Bone marrow (tissue), 2 donors: ENCODE data around the gene UPK1A.

Experiments
- DNase-seq, 2 donors: peaks; one replicate each; lab custom pipeline; 2025; lab: John Stamatoyannopoulos, UW

Gene UPK1A

DNA sequence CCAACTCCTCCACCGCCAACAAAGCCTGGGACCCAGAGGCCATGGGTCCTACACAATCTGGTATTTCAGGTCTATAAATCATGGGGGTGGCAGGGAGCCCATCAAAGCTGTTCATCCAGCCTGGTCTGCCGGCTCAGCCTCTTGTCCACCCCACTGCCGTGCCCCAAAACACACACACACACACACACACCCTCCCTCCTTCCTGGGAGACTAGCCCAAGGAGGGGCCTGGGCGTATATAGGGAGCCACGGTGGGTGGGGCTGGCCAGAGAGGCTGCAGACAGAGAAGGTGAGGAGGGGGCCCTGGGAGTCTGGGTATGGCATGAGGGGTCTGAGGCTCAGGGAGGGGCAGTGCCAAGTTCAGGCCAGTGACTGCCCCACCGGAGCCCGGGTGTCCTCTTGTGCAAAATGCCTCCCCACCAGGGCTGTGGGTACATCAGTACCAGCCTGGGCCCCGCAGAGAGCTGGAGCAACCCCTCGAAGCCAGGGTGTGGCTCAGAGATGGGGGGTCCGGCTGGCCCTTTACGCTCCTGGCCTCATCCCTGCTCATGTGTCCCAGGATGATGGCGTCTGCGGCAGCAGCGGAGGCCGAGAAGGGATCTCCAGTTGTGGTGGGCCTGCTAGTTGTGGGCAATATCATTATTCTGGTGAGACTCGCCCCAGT is at the start of gene UPK1A:
UPK1A (plus strand) TSS at position 267 of the 663 bp plus-strand sequence; CDS start at position 563, 296 bp downstream.
- no peak for DNase-seq

DNA sequence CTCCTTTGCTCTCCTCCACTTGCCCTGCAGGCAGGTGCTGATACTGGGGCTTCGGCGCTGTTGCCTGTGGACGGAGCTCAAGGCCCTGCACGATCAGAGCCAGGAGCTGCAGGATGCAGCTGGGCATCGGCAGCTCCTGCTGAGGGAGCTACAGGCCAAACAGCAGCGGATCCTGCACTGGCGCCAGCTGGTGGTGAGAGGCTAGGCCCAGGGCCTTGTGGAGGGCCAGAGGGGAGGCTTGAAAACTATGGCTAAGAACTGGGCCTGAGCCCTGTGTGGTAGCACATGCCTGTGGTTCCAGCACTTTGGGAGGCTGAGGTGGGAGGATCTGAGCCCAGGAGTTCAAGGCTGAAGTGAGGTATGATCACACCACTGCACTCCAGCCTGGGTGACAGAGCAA is 47.5 kb upstream of the UPK1A start:
- DNase-seq, result no peak

DNA sequence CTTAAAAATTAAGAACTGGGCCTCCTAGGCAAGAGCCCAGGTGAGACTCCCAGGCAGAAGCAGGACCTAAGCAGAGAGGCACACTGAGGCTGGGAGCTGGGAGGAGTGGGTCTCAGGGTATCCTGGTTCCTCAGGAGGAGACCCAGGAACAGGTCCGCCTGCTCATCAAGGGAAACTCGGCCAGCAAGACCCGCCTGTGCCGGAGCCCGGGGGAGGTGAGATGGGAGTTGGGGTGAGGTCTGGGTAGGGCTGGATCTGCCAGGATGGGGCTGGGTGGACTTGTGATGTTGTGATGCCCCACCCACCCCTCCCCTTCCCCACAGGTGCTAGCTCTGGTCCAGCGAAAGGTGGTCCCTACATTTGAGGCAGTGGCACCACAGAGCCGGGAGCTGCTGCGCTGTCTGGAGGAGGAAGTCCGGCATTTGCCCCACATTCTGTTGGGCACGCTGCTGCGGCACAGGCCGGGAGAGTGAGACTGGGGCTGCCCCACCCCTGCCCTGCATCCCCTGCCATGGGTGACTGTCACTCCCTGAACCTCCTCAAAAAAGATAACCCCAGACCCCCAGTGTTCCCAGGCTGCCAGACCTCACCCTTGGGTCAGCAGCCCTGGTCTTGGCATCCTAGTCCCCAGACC is 46.9 kb upstream of the UPK1A start:
- no peak for DNase-seq

DNA sequence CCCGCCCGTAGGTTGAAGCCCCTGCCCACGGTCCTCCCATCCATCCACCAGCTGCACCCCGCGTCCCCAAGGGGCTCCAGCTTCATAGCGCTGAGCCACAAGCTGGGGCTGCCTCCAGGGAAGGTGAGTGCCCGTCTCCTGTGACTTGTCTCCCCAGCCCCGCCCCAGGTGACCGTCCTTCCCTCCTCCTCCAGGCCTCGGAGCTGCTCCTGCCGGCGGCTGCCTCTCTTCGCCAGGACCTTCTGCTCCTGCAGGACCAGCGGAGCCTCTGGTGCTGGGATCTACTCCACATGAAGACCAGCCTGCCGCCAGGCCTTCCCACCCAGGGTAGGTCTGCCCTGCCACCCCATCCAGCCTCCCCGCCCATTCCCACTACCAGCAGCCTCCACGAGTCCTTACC is 46.3 kb upstream of the UPK1A start:
- DNase-seq, result no peak

DNA sequence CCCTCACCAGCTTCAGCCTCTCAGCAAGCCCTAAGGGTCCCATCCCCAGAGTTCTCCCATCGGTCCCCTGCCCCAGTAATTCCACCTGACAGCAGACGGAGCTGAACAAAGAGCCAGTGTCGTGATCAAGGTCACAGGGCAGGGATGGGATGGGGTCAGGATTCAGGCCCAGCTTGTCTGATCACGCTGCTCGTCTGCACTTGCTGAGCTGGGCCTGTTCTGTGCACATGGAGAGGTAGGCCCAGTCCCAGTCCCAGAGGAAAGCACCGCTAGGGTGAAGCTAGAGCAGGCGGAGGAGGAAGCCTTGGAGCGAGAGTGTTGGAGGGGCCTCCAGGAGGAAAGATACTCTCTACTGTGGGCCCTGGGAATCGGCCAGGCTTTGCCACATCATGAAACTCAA is 44.6 kb upstream of the UPK1A start:
- DNase-seq, result no peak

DNA sequence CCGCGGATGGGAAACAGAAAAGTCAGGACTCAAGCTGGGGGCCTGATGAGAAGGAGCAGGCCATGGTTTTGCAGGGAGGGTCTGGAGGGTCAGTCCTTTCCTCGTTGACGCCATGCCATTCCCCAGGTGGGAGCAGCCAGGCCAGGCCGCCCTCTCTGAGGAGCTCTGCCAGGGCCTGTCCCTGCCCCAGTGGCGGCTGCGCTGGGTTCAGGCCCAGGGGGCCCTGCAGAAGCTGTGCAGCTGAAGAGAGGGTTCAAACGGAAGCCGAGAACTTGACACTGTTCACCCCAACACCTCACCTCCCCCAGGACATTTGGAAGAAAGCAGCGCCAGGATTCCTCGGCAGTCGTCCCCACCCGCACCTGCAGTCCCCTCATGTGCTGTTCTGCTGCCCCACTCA is 43.6 kb upstream of the UPK1A start:
- no peak for DNase-seq

DNA sequence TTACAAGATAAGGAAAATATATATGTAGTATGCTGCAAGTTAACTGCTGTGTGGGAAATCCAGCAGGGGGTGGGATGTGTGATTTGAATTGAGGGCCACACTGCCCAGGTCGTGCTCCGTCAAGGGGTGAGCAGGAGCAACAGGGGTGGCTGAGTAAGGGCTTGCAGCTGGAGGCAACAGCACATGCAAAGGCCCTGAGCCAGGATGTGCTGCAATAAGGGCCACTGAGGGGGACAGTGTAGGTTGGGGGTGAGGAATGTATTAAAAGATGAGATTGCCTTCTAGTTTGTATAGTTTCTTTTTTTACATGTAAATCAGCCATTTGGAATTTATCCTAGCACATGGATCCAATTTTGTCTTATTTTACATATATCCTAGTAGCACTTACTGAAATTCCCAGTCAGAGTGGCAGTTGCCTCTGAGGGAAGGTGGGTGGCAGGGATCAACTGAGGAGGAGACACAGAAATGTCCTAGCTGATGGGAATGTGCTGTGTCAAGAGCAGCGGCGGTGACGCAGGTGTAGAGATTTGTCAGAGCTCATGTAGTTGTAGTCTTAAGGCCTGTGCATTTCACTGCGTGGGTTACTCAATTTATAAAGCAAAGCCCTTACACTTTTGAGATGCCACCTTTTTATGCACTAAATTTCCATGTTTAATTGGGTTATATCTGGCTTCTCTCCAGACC is 42.8 kb upstream of the UPK1A start:
- no peak for DNase-seq

DNA sequence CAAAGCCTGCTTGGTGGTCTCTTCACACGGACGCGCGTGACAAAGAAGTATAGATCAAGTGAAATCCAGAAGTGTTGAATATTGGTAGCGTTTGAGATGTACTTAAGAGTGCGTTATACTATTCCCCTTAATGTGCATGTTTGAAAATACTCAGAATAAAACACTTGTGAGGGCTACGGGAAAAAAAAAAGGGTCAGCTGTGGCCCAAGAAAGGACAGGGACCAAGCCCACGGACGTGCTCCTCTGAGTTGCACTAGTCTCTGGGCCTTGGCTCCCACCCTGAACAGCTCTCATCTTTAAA is 38.1 kb upstream of the UPK1A start:
- DNase-seq, result no peak

DNA sequence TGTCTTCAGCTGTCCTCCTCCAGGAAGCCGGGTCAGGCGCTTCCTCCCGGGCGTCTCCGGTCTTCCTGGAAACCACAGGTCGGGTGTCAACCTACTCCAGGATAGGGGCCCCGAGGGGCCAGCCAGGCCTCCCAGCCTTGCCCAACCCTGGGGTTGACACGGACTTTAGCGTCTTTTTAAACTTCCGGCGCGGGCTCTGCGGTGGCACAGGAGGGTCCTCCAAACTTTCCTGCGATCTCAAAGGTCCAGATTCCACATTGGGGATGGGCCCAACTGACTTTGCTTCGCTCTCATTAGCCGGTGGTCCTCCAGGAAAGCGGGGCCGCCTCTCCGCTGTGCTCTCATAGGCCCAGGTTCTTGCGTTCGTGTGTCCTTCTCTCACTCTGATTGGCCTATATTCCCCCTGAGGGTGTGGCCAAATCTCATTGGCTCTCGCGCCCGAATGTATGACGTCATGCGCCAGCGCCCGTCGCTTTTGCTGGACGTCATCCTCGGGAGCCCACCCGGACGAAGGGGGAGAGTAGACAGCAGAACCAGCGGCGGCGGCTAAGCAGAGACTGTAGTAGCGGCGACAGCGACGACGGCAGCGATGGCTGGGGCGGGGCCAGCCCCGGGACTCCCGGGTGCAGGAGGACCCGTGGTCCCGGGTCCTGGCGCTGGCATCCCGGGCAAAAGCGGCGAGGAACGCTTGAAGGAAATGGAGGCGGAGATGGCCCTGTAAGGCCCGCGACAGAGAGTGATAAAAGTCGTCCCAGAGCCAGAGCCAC is 37.6 kb upstream of the UPK1A start, which contains the start of gene RBM42:
RBM42 (plus strand) TSS at position 472 of the 767 bp plus-strand sequence; CDS start at position 590, 118 bp downstream.
- peak; percentile 95 to 99 for DNase-seq

DNA sequence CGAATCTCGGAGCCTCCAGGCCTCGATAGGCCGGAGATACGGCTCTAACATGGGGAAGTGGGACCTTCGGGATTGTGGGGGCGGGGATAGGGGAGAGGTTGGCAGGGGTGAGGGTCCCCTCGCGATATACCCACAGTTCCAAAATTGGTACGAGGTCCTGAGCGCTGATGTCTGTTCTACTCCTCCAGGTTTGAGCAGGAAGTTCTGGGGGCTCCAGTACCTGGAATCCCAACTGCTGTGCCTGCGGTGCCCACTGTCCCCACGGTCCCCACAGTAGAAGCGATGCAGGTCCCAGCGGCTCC is 37.0 kb upstream of the UPK1A start:
- no peak for DNase-seq

DNA sequence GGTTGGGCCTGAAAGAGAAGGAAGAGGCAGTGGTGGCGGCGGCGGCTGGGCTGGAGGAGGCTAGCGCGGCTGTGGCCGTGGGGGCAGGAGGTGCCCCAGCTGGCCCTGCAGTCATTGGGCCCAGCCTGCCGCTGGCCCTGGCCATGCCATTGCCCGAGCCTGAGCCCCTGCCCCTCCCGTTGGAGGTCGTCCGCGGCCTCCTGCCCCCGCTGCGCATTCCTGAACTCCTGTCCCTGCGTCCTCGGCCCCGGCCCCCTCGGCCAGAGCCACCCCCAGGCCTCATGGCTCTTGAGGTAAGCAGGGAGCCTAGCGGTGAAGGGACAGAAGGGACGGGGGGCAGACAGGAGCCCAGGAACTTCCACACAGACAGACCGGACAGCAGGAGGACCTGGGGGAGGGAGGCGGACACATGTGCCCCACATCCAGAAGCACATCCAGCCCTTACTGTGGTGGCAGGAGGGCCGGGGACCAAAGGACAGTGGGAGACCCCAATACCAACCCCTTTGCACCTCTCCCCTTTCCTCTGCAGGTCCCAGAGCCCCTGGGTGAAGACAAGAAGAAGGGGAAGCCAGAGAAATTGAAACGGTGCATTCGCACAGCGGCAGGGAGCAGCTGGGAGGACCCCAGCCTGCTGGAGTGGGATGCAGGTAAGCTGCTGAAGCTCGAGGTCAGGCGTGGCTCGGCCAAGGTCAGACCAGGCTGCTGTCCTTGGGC is 32.4 kb upstream of the UPK1A start:
- DNase-seq, result no peak

DNA sequence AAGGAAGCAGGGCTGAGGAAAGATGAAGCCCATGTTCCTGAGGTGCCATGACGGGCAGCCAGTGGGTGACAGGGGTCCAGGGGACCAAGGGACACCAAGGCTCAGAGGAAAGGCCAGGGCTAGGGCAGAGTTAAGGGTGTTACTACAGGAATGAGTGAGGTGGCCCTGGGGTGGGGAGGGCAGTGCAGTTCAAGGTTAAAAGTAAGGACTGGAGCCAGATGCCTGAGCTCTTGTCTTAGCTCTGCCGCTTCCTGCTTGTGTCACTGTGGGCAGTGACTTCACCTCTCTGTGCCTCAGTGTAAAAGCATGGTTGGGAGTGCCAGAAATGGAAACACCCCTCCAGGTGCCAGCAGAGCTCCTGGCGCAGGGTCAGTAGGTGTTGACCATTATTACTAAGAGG is 29.7 kb upstream of the UPK1A start:
- no peak for DNase-seq

DNA sequence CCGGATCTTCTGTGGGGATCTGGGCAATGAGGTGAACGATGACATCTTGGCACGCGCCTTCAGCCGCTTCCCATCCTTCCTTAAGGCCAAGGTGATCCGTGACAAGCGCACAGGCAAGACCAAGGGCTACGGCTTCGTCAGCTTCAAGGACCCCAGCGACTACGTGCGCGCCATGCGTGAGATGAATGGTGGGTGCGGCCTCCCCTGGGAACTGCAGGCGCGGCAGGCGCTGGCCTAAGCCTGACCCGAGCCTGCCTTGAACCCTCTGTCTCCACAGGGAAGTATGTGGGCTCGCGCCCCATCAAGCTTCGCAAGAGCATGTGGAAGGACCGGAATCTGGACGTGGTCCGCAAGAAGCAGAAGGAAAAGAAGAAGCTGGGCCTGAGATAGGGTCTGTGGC is 29.2 kb upstream of the UPK1A start:
- DNase-seq, result no peak

DNA sequence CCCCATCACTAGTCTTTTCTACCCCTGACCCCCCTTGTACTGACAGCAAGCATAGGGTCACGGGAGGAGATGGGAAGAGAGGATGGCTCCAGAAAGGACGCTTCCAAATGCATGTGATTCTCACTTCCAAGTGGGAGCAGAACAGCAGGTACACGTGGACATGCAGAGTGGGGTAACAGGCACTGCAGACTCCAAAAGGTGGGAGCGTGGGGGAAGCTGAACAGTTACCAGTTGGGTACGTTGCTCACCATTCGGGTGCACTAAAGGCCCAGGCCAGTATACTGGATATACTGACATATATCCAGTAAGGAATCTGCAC is 27.0 kb upstream of the UPK1A start:
- no peak for DNase-seq

DNA sequence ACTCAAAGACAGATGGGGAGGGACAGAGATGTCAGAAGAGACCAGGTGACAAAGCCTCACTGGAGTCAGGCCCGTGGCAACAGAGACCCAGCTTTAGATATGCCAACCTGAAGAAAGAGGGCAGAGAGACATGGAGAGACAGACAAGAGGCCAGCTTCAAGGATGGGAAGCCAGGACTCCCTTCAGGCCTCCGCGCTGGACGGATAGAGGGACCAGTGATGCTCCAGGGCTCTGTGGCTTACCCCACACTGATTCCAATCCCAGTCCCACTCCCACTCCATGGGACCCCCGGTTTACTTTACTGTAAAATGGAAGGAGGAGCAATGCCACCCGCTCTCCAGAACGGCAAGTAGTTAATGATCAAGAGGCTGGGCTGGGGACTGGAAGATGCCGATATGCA is 26.5 kb upstream of the UPK1A start:
- no peak for DNase-seq

DNA sequence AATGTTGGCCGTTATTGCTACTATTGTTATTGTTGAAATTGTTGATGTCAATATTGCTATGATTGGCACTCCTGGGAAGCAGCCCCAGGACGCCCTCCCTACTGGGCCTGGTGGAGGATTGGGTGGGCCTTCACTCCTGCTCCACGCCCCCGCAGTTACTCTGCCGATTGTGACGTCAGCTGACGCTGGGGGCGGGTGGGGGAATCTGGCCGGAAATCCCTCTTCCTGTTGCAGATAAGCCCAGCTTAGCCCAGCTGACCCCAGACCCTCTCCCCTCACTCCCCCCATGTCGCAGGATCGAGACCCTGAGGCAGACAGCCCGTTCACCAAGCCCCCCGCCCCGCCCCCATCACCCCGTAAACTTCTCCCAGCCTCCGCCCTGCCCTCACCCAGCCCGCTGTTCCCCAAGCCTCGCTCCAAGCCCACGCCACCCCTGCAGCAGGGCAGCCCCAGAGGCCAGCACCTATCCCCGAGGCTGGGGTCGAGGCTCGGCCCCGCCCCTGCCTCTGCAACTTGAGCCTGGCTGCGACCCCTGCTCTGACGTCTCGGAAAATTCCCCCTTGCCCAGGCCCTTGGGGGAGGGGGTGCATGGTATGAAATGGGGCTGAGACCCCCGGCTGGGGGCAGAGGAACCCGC is 24.7 kb upstream of the UPK1A start, which contains the start of gene ETV2:
ETV2 (plus strand) TSS at position 231 of the 637 bp plus-strand sequence. CDS start 716 bp downstream, outside the sequence.
- DNase-seq, result no peak

DNA sequence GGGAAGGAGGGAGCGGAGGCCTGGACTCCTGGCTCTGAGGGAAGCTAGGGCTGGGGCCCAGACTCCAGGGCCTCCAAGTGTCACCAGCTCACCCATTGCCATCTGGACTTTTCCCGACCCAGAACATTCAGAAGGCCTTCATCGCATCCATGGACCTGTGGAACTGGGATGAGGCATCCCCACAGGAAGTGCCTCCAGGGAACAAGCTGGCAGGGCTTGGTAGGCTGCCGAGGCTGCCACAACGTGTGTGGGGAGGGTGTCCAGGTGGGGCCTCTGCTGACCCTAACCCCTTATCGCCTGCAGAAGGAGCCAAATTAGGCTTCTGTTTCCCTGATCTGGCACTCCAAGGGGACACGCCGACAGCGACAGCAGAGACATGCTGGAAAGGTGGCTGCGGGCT is 24.0 kb upstream of the UPK1A start:
- no peak for DNase-seq

DNA sequence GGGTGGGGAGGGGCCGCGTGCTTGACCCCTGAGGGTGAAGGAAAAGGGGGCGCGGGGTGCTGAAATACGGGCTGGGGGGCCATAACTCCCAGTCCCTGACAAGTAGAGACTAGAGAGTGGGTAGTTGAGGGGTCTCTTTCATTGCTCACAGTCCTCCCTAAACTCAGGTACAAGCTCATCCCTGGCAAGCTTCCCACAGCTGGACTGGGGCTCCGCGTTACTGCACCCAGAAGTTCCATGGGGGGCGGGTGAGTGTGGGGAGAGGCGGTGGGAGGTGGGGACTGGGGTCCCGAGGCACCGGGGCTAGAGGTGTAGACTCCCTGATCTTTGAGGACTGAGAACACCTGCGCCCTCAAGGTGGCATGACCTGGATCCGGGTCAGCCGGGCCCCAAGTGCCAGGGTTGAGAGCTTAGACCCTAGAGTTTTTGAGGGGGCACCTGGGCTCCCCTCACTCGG is 23.5 kb upstream of the UPK1A start:
- DNase-seq, result no peak

DNA sequence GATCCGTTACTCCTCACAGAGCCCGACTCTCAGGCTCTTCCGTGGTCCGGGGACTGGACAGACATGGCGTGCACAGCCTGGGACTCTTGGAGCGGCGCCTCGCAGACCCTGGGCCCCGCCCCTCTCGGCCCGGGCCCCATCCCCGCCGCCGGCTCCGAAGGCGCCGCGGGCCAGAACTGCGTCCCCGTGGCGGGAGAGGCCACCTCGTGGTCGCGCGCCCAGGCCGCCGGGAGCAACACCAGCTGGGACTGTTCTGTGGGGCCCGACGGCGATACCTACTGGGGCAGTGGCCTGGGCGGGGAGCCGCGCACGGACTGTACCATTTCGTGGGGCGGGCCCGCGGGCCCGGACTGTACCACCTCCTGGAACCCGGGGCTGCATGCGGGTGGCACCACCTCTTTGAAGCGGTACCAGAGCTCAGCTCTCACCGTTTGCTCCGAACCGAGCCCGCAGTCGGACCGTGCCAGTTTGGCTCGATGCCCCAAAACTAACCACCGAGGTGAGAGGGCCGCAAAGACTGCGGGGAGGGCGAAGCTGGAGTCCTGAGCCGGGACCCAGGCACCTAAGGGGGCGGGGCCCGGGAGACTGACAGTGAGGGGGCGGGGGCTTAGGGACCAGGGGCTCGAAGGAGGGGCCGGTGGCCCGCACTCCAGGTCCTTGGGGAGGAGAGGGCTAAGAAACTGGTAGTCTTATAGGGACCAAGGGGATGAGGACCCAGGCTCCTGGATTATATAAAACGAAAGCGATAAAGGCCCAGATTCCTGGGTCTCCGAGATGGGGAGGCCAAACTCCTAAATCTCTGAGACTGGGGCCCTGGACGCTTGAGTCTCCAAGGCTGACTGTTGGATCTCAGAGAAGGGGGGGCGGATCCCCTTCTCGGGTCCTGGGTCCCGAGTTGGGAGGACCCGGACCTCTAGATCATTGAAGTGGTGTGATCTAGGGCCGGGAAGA is 22.8 kb upstream of the UPK1A start:
- DNase-seq, result peak in 1 of 2 donors; percentile 85

DNA sequence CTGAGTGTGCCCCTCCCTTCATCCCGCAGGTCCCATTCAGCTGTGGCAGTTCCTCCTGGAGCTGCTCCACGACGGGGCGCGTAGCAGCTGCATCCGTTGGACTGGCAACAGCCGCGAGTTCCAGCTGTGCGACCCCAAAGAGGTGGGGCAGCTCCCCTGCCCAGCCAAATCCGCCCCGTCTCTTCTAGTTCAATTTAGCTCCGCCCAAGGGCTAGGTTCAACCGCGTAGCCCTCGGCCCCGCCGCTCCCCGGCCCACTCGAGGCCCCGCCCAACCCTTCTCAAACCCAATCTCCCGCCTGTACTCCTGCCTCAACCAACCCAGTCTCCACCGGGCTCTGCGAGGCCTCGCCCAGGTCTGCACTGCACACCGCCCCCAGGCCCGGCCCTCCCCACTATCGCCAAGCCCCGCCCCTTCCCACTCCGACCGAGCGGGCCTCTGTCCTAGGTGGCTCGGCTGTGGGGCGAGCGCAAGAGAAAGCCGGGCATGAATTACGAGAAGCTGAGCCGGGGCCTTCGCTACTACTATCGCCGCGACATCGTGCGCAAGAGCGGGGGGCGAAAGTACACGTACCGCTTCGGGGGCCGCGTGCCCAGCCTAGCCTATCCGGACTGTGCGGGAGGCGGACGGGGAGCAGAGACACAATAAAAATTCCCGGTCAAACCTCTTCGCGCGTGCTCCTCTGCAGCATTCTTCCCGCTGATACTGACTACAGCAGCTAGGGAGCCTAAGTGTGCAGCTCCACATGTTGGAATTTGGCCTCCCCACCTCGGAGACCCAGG is 21.9 kb upstream of the UPK1A start:
- peak; percentile 59 to 78 for DNase-seq
